ENCODE results near the gene KCNH2.

The KCNH2 gene

GRCh38 chr7:150945171-150945852, 32.8 kb downstream of the KCNH2 start:
- no peak for DNase-seq

- no peak for DNase-seq
Measured at GRCh38 chr7:150944066-150945042, 33.8 kb downstream of the KCNH2 start.

GRCh38 chr7:150943453-150943814, 34.7 kb downstream of the KCNH2 start:
- DNase-seq = no peak

GRCh38 chr7:150942591-150943452, 35.3 kb downstream of the KCNH2 start:
- no peak for DNase-seq

- no peak for DNase-seq
Measured at GRCh38 chr7:150942001-150942590, 36.0 kb downstream of the KCNH2 start.

GRCh38 chr7:150941351-150942000, 36.6 kb downstream of the KCNH2 start:
- no peak for DNase-seq

- DNase-seq = no peak
Measured at GRCh38 chr7:150940431-150941102, 37.6 kb downstream of the KCNH2 start.

- DNase-seq = no peak
Measured at GRCh38 chr7:150939466-150939865, 38.7 kb downstream of the KCNH2 start.

GRCh38 chr7:150939052-150939451, 39.1 kb downstream of the KCNH2 start:
- DNase-seq = no peak

- DNase-seq = no peak
Measured at GRCh38 chr7:150938566-150938965, 39.6 kb downstream of the KCNH2 start.

- DNase-seq = no peak
Measured at GRCh38 chr7:150937848-150938561, 40.1 kb downstream of the KCNH2 start.

GRCh38 chr7:150936018-150936417, 42.1 kb downstream of the KCNH2 start:
- no peak for DNase-seq

GRCh38 chr7:150935149-150935548, 43.0 kb downstream of the KCNH2 start:
- DNase-seq = no peak

GRCh38 chr7:150934045-150934766, 43.9 kb downstream of the KCNH2 start:
- DNase-seq = no peak

- DNase-seq = no peak
Measured at GRCh38 chr7:150931199-150931869, 46.8 kb downstream of the KCNH2 start.

- no peak for DNase-seq
Measured at GRCh38 chr7:150928541-150928940, 49.6 kb downstream of the KCNH2 start.

- DNase-seq = no peak
Measured at GRCh38 chr7:150927956-150928344, 50.2 kb downstream of the KCNH2 start.

GRCh38 chr7:150927157-150927955, 50.8 kb downstream of the KCNH2 start:
- no peak for DNase-seq

- no peak for DNase-seq
Measured at GRCh38 chr7:150926066-150926465, 52.1 kb downstream of the KCNH2 start.
